T-helper 1 cell (primary cell): ENCODE data around the gene SEPTIN10.
"Not testable (repeated sequence)": the region's sequence is repeated elsewhere in the genome, so short reads cannot be mapped to it uniquely, and the experiment has no call there.

Source experiments
- DNase-seq, 5 donors: peaks; one replicate each; pipeline ENCODE4 v3.0.0-alpha.2; 2012 to 2020

The SEPTIN10 gene

GRCh38 chr2:109633284-109633961 lies 19.7 kb upstream of the SEPTIN10 start:
- peak in 1 of 5 donors; percentile 64 for DNase-seq

GRCh38 chr2:109632158-109632789 lies 18.5 kb upstream of the SEPTIN10 start:
- no peak for DNase-seq

- DNase-seq, result no peak
These were observed 18.0 kb upstream of the SEPTIN10 start for GRCh38 chr2:109631741-109632140.

GRCh38 chr2:109630441-109631430 lies 17.0 kb upstream of the SEPTIN10 start:
- DNase-seq, result no peak

GRCh38 chr2:109629867-109630266 lies 16.1 kb upstream of the SEPTIN10 start:
- DNase-seq, result no peak

GRCh38 chr2:109628321-109628720 lies 14.6 kb upstream of the SEPTIN10 start:
- DNase-seq, result not testable (repeated sequence)

GRCh38 chr2:109624339-109624738 lies 10.6 kb upstream of the SEPTIN10 start:
- no peak for DNase-seq

- DNase-seq, result no peak
These were observed 10.2 kb upstream of the SEPTIN10 start for GRCh38 chr2:109623923-109624322.

GRCh38 chr2:109623297-109623696 lies 9.5 kb upstream of the SEPTIN10 start:
- no peak for DNase-seq

GRCh38 chr2:109619032-109619615 lies 5.4 kb upstream of the SEPTIN10 start:
- DNase-seq, result no peak

- no peak for DNase-seq
These were observed 2.4 kb upstream of the SEPTIN10 start for GRCh38 chr2:109616184-109616583.

GRCh38 chr2:109615637-109616144 lies 1.9 kb upstream of the SEPTIN10 start:
- DNase-seq, result no peak

GRCh38 chr2:109614715-109615636 lies 1.2 kb upstream of the SEPTIN10 start:
- DNase-seq, result no peak

GRCh38 chr2:109613081-109613921 lies 465 bp downstream of the SEPTIN10 start:
- DNase-seq, result no peak

GRCh38 chr2:109611467-109612095 lies 2.2 kb downstream of the SEPTIN10 start:
- no peak for DNase-seq

GRCh38 chr2:109609352-109610024 lies 4.3 kb downstream of the SEPTIN10 start:
- DNase-seq, result no peak

- DNase-seq, result no peak
These were observed 6.0 kb downstream of the SEPTIN10 start for GRCh38 chr2:109607766-109608165.

- no peak for DNase-seq
These were observed 9.2 kb downstream of the SEPTIN10 start for GRCh38 chr2:109604597-109604996.

- no peak for DNase-seq
These were observed 11.1 kb downstream of the SEPTIN10 start for GRCh38 chr2:109602617-109603188.
